ENCODE results near the gene RUFY4.

GRCh38 chr2:218024871-218025270, 44.2 kb upstream of the RUFY4 start:
- no peak for TF ChIP-seq POLR2A (IDR thresholded peaks at IDR 0.05)
- TF ChIP-seq, protein P1, sequence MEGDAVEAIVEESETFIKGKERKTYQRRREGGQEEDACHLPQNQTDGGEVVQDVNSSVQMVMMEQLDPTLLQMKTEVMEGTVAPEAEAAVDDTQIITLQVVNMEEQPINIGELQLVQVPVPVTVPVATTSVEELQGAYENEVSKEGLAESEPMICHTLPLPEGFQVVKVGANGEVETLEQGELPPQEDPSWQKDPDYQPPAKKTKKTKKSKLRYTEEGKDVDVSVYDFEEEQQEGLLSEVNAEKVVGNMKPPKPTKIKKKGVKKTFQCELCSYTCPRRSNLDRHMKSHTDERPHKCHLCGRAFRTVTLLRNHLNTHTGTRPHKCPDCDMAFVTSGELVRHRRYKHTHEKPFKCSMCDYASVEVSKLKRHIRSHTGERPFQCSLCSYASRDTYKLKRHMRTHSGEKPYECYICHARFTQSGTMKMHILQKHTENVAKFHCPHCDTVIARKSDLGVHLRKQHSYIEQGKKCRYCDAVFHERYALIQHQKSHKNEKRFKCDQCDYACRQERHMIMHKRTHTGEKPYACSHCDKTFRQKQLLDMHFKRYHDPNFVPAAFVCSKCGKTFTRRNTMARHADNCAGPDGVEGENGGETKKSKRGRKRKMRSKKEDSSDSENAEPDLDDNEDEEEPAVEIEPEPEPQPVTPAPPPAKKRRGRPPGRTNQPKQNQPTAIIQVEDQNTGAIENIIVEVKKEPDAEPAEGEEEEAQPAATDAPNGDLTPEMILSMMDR (IDR thresholded peaks at IDR 0.05) = no peak
